Epithelial cell of esophagus (primary cell): ENCODE measurements around the gene NTM.

Experiments used
- DNase-seq: peaks from one replicate; pipeline ENCODE4 v3.0.0; 2010; ENCODE audit warnings: low read depth
- H3K4me3 ChIP-seq: 2 replicates; pipeline ENCODE4 v1.5.1; 2011; ENCODE audit warnings: mild to moderate bottlenecking, low read length, control low read depth
- CTCF ChIP-seq: IDR thresholded peaks from 2 replicates; pipeline ENCODE4 v1.5.1; 2011; ENCODE audit warnings: low read depth, mild to moderate bottlenecking, low read length, control low read depth, inconsistent platforms; ENCODE audit not compliant: insufficient read depth; ENCODE audit errors: missing control alignments

NTM gene

GRCh38 chr11:131980199-131980598, 609.8 kb downstream of the NTM start:
- H3K4me3 ChIP-seq = no peak overlapping the region
- no peak for TF ChIP-seq CTCF
- no peak for DNase-seq

GRCh38 chr11:131980888-131981668, 610.7 kb downstream of the NTM start:
- H3K4me3 ChIP-seq = no peak overlapping the region
- no peak for DNase-seq
- no peak for TF ChIP-seq CTCF

GRCh38 chr11:131982154-131982553, 611.7 kb downstream of the NTM start:
- no peak for DNase-seq
- no peak overlapping the region for H3K4me3 ChIP-seq
- TF ChIP-seq CTCF = no peak

GRCh38 chr11:131985846-131986301, 615.5 kb downstream of the NTM start:
- no peak overlapping the region for H3K4me3 ChIP-seq
- no peak for TF ChIP-seq CTCF
- DNase-seq = no peak

GRCh38 chr11:131987703-131988102, 617.3 kb downstream of the NTM start:
- DNase-seq = peak; percentile 82
- TF ChIP-seq CTCF = no peak
- no peak overlapping the region for H3K4me3 ChIP-seq

- peak; percentile 71 for DNase-seq
- H3K4me3 ChIP-seq = no peak overlapping the region
- no peak for TF ChIP-seq CTCF
Observed at GRCh38 chr11:131991606-131992005, 621.2 kb downstream of the NTM start.

GRCh38 chr11:131993246-131993645, 622.8 kb downstream of the NTM start:
- no peak overlapping the region for H3K4me3 ChIP-seq
- peak; percentile 45 for DNase-seq
- no peak for TF ChIP-seq CTCF
